ENCODE results near the gene ARRDC2.
"Not testable (repeated sequence)": the region's sequence is repeated elsewhere in the genome, so short reads cannot be mapped to it uniquely, and the experiment has no call there.

ARRDC2 gene

GRCh38 chr19:17977488-17977887, 30.5 kb upstream of the ARRDC2 start:
- Histone ChIP-seq H3K9me3 (ENCODE audit: control insufficient read depth, low read length) (no peaks in the 10 kb centered on the region), H3K79me2 (no peaks in the 10 kb centered on the region), H3K4me3 (ENCODE audit: low read depth, low read length) (no peak overlapping the region), H2AFZ (no peak overlapping the region), H3K27me3 (ENCODE audit: control insufficient read depth, insufficient read depth, low read length) (no peaks in the 10 kb centered on the region), H3K9ac (no peak overlapping the region), H3K27ac (no peak overlapping the region), H3K4me2 (ENCODE audit: low read length) (no peak overlapping the region), H3K4me1 (no peaks in the 10 kb centered on the region), H3K36me3 (ENCODE audit: control insufficient read depth, insufficient read depth, low read length) (no peaks in the 10 kb centered on the region)
- no peak for TF ChIP-seq CTCF (IDR thresholded peaks at IDR 0.05)

- Histone ChIP-seq H3K4me3 (ENCODE audit: low read depth, low read length) (no peak overlapping the region), H3K9me3 (ENCODE audit: control insufficient read depth, low read length) (no peaks in the 10 kb centered on the region), H2AFZ (no peak overlapping the region), H3K4me2 (ENCODE audit: low read length) (no peak overlapping the region), H3K27me3 (ENCODE audit: control insufficient read depth, insufficient read depth, low read length) (no peaks in the 10 kb centered on the region), H3K9ac (no peak overlapping the region), H3K4me1 (no peaks in the 10 kb centered on the region), H3K27ac (no peak overlapping the region), H3K79me2 (no peaks in the 10 kb centered on the region), H3K36me3 (ENCODE audit: control insufficient read depth, insufficient read depth, low read length) (no peaks in the 10 kb centered on the region)
- TF ChIP-seq CTCF (IDR thresholded peaks at IDR 0.05) = no peak
Measured at GRCh38 chr19:17981611-17982010, 26.4 kb upstream of the ARRDC2 start.

- H3K79me2 ChIP-seq = no peaks in the 10 kb centered on the region
- H3K27ac ChIP-seq = no peak overlapping the region
- no peaks in the 10 kb centered on the region for H3K4me1 ChIP-seq
- no peaks in the 10 kb centered on the region for H3K36me3 ChIP-seq (ENCODE audit: control insufficient read depth, insufficient read depth, low read length)
- no peak overlapping the region for H3K4me3 ChIP-seq (ENCODE audit: low read depth, low read length)
- TF ChIP-seq CTCF (IDR thresholded peaks at IDR 0.05) = no peak
- H3K27me3 ChIP-seq (ENCODE audit: control insufficient read depth, insufficient read depth, low read length) = no peaks in the 10 kb centered on the region
- no peak overlapping the region for H3K9ac ChIP-seq
- H2AFZ ChIP-seq = no peak overlapping the region
- no peak overlapping the region for H3K4me2 ChIP-seq (ENCODE audit: low read length)
- no peaks in the 10 kb centered on the region for H3K9me3 ChIP-seq (ENCODE audit: control insufficient read depth, low read length)
Measured at GRCh38 chr19:17982430-17982829, 25.5 kb upstream of the ARRDC2 start.

GRCh38 chr19:17985037-17985818, 22.7 kb upstream of the ARRDC2 start:
- Histone ChIP-seq H3K4me1 (no peaks in the 10 kb centered on the region), H3K27ac (no peak overlapping the region), H3K4me3 (ENCODE audit: low read depth, low read length) (no peak overlapping the region), H3K36me3 (ENCODE audit: control insufficient read depth, insufficient read depth, low read length) (no peaks in the 10 kb centered on the region), H3K4me2 (ENCODE audit: low read length) (no peak overlapping the region), H3K27me3 (ENCODE audit: control insufficient read depth, insufficient read depth, low read length) (no peaks in the 10 kb centered on the region), H3K79me2 (no peaks in the 10 kb centered on the region), H2AFZ (no peak overlapping the region), H3K9ac (no peak overlapping the region), H3K9me3 (ENCODE audit: control insufficient read depth, low read length) (no peaks in the 10 kb centered on the region)
- no peak for TF ChIP-seq CTCF (IDR thresholded peaks at IDR 0.05)

GRCh38 chr19:17986569-17986968, 21.4 kb upstream of the ARRDC2 start:
- not testable (repeated sequence) for H3K36me3 ChIP-seq (ENCODE audit: control insufficient read depth, insufficient read depth, low read length); H3K4me3 ChIP-seq (ENCODE audit: low read depth, low read length); H3K9ac ChIP-seq; H3K79me2 ChIP-seq; H3K27me3 ChIP-seq (ENCODE audit: control insufficient read depth, insufficient read depth, low read length); H3K4me1 ChIP-seq; H2AFZ ChIP-seq; H3K27ac ChIP-seq; H3K4me2 ChIP-seq (ENCODE audit: low read length); H3K9me3 ChIP-seq (ENCODE audit: control insufficient read depth, low read length)
